Measurements from ENCODE around the gene CD163L1.
"Not testable (repeated sequence)": the region's sequence is repeated elsewhere in the genome, so short reads cannot be mapped to it uniquely, and the experiment has no call there.

Gene CD163L1

DNA sequence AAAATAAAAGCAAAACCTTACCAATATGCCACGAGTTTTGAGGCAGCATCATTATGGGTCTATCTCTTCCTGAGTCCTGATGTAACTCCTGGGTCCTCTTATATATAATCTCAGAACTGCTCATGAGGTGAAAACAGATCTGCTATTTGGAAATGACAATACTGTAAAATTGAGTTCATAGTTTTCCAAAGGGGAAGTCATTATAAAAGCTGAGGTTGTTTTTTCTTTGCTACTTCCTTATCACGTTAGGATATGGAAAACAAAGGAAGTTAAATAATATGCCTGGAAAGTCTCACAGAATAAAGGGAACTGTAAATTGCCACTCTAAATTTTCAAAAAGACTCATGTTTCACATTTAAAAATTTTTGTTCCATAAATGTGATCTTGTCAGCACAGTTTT lies at the start of gene CD163L1:
Gene CD163L1, minus strand, starts transcription at position 78 of the 400 bp plus-strand sequence. Its CDS starts 26 bp downstream, at position 52.
- no peak for DNase-seq

GRCh38 chr12:7493006-7493405 lies 49.1 kb upstream of the CD163L1 start:
- no peak for DNase-seq

DNA sequence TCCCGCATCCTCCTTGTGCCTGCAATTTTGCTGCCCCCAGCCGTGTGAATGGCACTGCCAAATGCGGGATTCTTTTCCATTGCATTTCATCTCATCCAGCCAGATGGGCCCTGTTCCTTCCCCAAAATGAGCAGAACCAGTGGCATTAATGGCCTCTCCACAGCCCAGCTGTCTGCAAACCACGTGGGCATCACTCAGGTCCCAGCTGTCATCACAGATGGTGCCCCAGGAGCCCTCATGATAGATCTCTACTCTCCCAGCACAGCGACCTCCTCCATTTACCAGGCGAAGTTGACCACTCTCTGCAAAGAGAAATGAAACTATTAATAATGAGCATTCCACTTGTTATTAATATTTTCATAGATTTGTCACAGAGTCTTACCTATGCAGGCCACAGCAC lies 42.6 kb upstream of the CD163L1 start:
- DNase-seq: no peak

- no peak for DNase-seq
These were observed 41.1 kb upstream of the CD163L1 start for GRCh38 chr12:7485095-7485494.

- no peak for DNase-seq
These were observed 39.4 kb upstream of the CD163L1 start for GRCh38 chr12:7483343-7483742.

DNA sequence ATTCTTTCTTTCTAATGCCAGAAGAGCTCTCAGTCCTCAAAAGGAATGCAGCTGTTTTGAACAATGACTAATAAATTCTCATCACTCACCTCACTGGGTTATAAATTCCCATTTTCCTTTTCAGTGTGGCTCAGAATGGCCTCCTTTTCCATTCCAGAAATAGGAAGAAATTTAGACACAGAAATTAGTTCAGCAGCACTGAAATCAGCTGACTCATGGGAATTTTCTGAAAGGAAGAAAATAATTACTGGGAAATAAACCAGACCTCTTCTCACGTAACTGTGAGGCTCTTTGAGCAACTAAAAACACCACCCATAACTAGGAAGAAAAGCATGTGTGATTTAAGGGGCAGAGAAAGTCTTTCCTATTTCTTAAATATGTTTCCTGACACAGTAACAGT lies 35.8 kb upstream of the CD163L1 start:
- DNase-seq: no peak

- DNase-seq: no peak
These were observed 28.1 kb upstream of the CD163L1 start for GRCh38 chr12:7472060-7472459.

DNA sequence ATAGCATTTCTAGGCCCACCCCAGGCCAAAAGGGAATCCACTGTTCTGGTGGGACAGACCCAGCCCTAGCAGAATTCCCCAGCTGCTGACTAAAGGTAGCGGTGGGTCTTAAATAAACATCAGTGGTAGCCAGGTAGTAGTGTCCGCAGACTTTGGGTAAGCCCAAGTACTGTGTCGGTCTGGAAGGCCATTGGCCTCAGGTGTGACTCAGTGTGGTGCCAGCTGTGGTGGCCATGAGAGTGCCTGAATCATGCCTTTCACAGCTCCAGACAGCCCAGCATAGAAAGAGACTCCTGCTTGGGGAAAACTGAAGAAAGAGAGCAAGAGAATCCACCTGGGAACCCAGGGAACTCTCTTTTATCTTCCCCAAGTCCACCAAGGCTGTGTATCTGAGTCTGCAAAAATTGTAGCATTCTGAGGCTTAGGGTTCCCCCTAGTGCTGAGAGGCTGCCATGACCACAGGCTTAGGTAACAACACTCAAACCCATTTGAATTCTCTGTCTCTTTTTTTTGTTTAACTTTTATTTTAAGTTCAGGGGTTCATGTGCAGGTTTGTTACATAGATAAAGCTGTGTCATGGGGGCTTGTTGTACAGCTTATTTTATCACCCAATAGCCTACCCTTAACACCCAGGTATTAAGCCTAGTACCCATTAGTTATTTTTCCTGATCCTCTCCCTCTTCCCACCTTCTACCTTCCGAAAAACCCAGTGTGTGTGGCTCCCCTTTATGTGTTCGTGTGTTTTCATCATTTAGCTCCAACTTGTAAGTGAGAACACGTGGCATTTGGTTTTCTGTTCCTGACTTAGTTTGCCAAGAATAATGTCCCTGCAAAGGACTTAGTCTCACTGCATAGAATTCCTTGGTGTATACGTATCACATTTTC lies 16.7 kb upstream of the CD163L1 start:
- DNase-seq: peak; percentile 4

GRCh38 chr12:7459973-7460372 lies 16.0 kb upstream of the CD163L1 start:
- DNase-seq: no peak

DNA sequence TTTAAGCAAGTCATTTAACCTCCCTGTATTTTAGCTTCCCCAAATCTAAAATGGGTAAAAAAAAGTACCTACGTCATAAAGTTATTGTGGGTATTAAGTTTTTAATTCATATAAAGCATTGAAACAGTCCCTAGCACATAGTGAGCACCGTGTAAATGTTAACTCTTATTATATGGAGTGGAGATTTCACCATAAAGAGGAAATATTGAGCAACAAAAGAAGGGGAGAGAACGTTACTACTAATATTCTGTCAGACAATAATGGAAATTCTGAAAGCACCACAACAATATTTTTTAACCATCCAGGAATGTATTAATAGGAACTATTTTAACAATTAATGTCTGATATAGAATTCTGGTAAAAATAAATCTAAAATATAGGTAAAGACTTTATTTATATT lies 7.8 kb upstream of the CD163L1 start:
- no peak for DNase-seq

GRCh38 chr12:7450667-7451066 lies 6.7 kb upstream of the CD163L1 start:
- DNase-seq: no peak

- DNase-seq: no peak
These were observed 4.1 kb upstream of the CD163L1 start for GRCh38 chr12:7448099-7448498.

GRCh38 chr12:7444537-7444936 lies 584 bp upstream of the CD163L1 start:
- no peak for DNase-seq

GRCh38 chr12:7441216-7441615 lies 2.7 kb downstream of the CD163L1 start:
- DNase-seq: no peak

DNA sequence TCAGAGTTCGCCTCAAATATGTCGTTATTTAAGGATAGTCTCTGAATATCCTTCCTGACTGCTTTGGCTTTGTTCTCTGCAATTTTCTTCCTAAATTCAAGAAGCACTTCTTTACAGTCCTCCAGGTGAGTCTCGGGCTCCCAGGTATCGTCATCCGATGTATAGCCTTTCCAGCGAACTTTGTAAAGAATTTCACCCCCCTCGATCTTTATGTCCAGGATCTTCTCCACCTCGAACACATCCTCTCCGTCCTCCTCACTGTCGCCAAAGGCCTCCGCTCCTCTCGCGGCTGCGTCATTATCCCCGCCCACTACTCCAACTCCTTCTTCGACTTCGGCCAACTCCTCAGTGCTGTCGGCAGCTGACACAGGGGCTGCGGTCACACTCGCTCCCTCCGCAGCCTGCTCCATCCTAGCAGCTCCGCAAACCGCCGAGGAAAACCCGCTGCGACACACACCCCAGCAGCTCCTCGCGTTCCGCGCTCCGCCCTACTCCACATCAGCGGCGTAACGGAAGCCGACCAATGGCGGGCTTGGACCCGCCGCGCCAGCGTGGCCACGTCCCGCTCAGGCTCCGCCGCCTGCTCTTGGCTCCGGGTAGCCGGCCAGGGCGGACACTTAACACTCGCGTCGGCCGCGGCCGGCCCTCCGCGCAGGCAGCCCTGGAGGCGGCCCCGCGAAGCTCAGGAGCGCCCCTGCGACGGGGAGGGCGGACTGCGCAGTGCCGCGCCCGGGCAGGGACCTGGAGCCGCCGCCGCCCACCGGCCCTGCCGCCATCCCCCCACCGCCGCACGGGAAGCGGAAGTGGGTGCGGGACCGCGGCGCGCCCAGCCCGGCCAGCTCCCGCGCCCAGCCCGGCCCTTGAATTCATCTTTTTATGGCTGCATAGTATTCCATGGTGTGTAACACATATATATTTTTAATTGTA lies 4.1 kb downstream of the CD163L1 start:
- DNase-seq: peak; percentile 15

DNA sequence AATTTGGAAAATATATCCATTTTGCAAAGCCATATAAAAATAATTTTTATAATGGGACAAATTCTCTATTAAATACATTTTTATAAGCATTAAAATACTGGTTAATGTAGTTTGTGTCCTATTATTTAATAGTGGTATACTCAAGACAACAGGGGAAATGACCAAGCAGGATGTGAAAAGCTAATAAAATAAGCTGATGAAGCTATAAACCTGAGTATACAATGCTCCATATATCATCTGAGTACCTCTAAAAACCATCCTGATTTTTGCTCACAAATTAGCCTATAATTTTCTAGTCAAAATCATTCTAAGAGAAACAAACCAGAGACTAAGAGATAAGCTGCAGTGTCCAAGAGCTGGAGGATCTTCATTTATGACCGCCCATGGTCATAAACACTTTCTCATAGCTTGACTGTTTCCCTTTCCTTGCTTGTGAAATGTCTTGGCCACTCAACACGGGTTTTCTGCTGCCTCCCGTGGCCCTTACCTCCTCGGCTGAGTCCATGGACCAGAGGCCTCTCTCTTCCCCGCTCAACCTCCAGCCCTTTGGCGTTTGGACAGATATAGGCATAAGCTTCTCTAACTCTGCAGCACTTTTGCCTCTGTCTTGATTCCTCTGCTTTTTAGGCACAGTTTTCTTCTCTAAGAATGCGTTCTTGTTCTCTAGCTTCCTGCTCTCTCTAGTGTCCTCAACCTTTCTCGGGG lies 5.5 kb downstream of the CD163L1 start:
- DNase-seq: not testable (repeated sequence)

DNA sequence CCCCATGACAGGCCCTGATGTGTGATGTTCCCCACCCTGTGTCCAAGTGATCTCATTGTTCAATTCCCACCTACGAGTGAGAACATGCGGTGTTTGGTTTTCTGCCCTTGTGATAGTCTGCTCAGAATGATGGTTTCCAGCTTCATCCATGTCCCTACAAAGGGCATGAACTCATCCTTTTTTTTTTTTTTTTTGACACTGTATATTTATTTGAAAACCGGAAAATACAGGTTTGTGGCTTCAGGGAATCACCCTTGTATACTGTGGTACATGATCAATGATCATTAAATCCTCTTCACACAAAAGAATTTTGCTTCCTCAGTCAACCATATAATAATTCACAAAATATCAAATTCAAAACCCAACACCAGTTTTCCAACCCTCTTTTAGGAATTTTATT lies 6.5 kb downstream of the CD163L1 start:
- DNase-seq: not testable (repeated sequence)

DNA sequence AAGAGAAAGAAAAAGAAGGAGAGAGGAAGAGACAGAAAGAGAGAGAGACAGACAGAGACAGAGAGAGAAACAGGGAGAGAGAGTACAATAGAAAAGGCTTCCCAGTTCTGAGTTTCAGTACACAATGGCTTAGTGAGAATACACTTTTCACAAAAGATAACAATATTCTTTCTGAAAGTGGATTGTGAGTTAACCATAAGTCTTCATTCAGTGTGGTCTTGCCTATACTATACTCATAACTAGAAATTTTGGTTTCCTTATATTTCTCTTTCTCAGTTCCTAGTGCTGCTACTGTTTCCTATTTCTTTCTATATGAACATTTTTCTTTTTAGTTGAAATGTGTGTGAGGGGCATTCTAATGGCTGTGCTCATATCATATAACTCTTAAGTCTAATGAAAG lies 9.3 kb downstream of the CD163L1 start:
- DNase-seq: no peak

- DNase-seq: no peak
These were observed 10.6 kb downstream of the CD163L1 start for GRCh38 chr12:7433276-7433822.

DNA sequence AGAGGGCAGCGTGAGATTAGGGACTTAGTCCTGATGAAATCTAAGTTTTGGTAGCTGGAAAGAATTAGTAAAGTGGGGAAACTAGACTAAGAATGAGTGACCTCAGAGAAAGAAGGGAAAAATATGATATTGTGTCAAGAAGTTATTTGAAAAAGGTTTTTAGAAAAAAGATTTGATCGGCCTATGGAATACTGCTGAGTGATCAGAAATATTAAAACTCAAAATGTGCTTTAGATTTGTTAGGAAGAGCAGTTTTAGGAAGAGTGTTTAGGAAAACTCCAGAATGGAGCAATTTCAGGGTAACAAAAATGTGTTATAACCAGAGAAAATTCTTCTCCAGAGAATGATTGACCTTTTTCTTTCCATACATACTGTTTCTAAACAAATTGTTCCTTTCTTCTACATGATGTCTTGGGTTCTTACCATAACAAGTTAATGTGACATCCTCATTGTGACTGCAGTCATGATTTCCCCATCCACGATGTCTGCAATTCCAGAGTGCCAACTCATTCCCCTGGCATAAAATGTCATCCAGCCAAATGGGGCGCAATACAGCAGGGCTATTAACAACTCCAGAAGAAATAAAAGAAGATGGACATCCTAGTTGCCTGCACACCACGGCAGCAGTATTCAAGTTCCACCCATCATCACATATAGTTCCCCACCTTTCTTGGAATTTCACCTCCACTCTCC lies 11.8 kb downstream of the CD163L1 start:
- DNase-seq: no peak

DNA sequence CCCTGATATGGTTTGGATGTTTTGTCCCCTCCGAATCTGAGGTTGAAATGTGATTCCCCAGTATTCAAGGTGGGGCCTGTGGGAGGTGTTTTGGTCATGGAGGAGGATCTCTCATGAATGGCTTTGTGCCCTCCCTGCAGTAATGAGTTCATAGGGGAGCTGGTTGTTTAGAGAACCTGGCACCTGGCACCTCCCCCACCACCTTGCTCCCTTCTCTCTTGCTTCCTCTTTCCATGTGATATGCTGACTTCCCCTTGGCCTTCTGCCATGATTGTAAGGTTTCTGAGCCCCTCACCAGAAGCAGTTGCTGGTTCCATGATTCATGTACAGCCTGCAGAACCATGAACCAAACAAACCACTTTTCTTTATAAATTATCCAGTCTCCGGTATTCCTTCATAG lies 32.6 kb downstream of the CD163L1 start:
- no peak for DNase-seq

DNA sequence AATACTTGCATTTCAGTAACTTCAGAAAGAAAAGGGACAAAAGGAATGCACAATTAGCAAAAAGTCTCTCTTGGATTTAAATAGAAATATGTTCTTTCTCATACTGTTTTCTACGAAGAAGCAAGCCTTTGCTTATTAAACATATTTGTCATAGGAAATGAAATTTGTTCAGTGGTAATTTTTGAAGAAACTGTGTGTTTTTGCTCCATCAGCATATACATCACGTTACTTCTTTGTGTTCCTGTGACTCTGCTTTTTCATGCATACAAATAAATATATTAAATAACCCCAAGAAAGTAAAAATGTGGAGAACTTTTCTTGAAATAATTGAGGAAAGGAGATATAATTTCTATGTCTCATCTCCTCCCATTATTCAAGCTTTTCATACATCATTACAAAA lies 39.7 kb downstream of the CD163L1 start:
- DNase-seq: no peak
